COLO829 (cell line): ENCODE data around the gene INTS6L.

Experiments
- DNase-seq: peaks from one replicate; pipeline ENCODE4 v3.0.0; 2012; ENCODE audit warnings: low spot score

Gene INTS6L, protein sequence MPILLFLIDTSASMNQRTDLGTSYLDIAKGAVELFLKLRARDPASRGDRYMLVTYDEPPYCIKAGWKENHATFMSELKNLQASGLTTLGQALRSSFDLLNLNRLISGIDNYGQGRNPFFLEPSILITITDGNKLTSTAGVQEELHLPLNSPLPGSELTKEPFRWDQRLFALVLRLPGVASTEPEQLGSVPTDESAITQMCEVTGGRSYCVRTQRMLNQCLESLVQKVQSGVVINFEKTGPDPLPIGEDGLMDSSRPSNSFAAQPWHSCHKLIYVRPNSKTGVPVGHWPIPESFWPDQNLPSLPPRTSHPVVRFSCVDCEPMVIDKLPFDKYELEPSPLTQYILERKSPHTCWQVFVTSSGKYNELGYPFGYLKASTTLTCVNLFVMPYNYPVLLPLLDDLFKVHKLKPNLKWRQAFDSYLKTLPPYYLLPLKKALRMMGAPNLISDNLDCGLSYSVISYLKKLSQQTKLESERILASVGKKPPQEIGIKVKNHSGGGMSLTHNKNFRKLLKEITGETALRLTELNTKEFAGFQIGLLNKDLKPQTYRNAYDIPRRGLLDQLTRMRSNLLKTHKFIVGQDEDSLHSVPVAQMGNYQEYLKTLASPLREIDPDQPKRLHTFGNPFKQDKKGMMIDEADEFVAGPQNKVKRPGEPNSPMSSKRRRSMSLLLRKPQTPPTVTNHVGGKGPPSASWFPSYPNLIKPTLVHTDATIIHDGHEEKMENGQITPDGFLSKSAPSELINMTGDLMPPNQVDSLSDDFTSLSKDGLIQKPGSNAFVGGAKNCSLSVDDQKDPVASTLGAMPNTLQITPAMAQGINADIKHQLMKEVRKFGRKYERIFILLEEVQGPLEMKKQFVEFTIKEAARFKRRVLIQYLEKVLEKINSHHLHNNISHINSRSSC

DNA sequence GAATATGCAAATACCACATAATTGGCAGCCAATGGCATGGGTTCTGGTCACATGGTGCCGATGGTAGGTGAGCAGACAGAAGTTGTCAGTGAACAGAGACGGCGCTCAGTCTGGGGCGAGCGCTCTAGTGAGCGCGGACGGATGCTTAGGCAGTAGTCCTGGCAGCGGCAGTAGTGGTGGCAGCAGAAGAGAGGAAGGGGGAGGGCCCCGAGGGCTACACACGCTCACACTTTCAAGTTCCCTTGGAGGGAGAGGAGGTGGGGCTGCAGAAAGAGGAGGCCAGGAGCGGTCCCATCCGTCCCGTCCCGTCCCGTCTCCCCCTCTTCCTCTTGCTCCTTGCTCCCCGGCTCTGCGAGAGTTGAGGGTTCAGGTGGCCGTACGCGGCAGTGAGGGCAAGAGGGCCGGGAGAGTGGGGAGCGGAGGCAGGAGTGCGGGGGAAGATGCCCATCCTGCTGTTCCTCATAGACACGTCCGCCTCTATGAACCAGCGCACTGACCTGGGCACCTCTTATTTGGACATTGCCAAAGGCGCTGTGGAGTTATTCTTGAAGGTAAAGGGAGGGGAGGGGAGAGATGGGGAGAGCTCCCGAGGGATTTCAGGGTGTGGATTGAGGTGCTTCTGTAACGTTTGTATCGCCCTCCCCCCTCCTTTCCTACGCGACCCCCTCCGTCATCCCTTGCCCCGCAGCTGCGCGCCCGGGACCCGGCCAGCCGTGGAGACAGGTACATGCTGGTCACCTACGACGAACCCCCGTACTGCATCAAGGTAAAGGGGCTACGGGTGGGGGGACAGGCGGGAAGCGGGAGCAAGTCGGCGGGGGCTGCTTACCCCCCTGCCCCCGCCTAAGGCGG is at the start of gene INTS6L:
Gene INTS6L (plus strand): TSS at position 108 of the 852 bp plus-strand sequence. CDS start 333 bp downstream, at position 441.
- peak; percentile 85 for DNase-seq

DNA sequence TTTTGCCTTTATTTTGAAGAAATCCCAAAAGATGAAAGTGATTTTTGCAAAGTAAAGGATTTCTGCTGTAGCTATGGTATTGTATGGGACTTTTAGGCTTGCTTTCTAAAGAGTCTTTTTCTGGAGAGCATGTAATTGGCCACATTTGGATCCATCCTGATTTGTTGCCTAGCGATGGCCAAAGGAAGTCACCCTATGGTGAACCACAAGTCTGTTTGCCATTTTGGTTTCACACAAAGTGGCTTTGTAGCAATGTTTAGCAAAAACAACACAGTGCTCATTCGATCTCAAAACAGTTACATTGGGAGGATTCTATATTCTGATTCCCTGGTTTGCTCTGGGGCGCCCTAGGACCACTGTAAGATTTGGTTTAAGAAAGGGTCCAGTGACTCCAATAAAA is 44.1 kb upstream of the INTS6L start:
- DNase-seq = no peak

DNA sequence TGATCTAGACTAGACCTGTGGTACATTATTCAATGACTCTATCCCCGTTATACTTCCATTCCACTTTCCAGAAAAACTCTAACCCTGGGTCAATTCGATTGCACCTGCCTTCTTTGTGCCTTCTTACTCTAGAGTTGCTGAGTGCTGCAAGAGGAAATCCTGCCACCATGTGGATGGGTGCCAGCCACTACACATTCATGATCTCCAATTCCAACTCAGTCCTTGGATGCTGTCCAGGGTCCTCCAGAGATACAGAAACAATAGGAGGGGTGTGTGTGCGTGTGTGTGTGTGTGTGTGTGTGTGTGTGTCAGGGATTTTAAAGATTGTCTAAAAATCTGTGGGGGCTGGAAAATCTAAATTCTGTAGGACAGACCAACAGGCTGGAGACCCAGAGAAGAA is 42.9 kb upstream of the INTS6L start:
- peak; percentile 45 for DNase-seq

DNA sequence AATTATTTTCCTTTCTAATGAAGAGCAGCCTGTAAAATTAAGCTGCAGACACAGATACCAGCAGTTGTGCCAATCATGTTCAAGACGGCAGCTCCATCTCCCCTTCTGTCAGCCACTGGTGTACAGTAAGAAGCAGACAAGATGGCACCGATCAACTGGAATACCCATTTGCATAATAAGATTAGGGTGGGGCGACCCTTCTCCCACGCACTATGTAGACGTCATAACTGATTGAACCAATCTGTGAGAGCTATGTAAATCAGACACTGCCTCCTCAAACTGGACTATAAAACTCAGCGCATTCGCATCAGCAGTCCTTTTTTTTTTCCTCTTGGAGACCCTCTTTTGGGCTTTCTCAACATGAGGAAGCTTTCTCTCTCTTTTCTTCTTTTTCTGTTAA is 40.4 kb upstream of the INTS6L start:
- DNase-seq = no peak

DNA sequence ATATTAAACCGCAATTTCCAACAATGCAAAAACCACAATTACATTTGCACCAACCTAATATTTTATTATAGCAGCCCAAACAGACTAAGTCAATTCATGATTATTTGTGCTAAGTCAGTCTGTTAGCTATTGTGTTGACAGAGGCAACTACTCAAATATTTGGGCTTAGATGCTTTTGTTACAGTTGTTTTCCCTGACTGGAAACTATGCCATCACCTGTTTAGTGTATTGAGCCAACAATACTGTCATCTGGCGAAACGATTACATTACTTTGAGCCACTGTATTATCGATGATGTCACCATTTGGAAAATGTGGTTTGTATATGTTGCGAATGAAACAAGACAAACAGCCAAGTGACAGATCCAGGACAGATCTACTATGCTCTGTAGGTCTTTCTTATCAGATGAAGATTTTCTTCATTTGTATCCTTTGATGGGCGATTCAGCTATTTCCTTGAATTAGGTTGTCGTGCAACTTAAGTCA is 38.7 kb upstream of the INTS6L start:
- DNase-seq = no peak

DNA sequence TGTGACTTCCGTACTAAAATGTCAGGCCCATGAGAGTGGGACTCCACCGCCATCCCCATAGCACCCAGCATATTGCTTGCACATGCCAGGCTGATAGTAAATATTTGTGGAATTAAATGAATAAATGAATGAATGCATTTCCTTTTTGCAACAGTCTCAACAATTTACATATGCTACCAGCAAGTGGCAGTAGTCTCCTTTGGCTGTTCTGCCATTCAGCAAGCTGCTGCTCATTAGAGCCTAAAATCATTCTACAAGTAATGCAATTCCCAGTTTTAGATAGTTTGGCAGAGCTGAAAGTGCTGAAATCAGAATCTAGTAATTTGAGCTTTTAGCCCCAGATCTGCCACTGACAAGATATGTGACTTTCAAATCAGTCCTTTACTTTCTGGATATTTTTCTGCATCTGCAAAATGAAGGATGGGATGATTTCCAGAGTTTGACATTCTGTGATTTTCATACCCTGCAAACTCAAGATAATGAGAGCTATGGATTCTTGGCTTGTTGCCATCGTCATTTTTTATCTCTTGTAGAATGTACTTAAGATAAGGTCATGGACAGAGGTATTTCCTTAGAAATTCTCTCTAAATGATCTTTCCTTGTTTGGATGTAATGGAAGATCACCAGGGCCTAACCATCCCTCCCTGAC is 35.7 kb upstream of the INTS6L start:
- peak; percentile 51 for DNase-seq

DNA sequence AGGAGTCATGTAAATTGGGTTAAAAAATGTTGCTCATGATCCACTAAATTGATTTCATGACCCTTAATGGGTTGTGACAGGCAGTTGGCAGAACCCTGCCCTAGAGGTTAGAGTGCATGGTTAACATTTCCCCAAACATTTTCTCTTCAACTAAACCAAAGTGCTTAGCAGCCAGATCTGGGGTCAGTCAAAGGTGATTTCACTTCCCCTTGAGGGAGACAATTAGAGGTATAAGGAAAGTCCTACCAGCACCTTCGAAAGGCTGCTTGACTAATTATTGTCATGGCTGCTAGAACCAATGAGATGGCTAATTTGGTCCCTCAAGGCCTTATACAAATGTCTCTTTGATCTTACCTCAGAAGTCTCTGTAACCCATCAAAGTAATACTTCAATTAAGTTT is 30.9 kb upstream of the INTS6L start:
- no peak for DNase-seq

DNA sequence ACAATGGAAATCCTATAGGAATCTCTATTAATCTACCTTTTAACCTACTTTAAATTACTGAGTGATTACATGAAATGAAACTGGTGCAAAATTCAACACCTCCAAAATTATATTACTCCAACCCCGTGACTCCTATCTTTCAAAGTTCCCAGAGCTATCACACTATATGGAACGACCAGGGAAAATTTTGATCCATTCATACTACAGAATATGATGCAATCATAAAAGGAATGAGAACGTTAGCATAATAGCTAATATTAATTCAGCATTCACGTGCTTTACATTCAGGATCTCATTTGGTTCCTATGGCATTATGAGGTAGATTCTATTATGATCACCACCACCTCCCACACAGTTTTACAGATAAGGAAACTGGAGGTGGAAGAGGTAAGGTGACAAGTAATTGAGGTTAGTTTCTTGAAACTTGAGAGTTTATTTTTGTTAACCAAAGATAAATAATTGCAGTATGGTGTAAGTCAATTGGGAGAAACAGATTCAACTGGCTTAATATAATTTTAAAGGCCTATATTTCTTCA is 29.4 kb upstream of the INTS6L start:
- no peak for DNase-seq

DNA sequence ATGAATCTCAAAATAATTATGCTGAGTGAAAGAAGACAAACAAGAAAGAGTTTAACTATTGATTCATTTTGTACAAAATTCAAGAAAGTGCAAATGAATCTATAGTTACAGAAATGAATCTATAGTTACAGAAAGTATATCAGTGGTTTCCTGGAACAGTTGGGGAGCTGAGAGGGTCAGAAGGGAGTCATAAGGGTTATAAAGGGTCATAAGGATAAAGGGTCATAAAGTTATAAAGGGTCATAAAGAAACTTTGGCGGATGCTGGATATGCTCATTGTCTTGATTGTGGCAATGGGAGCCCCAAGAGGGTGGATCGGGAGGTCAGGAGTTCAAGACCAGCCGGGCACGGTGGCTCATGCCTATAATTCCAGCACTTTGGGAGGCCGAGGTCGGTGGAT is 26.0 kb upstream of the INTS6L start:
- DNase-seq = no peak

DNA sequence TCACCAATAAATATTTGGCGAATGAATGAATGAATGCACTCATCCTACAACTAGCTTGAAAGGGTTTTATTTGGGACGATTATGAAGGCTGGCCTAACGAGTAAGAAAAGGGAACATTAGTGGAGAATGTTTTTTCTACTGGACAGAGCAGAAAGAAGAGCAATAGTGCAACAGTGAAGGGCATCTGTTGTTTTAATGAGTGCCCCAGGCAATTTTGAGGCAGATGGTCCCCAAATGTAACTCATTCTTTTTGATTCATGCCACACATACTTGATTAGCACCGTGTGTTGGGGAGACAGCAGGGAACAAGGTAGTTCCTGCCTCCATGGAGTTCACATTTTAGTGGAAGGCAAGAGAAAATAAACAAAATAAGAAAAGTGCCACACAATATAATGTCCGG is 22.7 kb upstream of the INTS6L start:
- no peak for DNase-seq

DNA sequence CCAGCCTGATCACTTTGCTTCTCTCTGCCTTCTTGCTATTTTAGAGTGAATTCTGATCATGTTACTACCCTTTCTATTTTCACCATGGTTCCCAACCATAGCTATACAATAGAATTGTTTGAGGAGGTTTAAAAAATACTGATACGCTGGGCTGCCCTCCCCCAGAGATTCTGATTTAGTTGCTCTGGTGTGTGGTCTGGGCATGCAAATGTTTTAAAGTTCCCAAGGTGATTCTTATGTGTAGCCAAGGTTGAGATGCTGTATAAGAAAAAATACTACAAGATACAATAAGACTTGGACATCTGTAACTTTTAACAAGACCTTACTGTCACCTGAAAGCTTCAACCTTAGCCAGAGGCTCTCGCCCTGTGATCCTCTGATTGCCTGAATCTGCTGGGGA is 22.2 kb upstream of the INTS6L start:
- DNase-seq = no peak

DNA sequence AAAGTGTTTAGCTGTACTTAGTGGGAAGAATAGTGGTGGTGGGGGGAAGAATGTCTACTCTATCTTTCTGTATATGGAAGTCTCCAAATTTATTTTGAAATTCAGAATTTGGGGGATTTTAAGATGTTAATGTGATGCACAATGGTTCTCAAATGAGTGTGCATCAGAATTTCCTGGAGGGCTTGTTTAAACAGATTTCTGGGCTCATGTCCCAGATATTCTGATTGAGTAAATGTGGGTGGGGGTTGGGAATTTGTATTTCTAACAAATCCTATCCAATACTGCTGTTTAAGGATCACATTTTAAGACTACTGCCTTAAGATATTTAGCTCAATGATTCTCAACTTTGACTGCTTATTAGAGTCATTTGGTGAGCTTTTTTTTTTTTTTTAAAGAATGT is 15.1 kb upstream of the INTS6L start:
- DNase-seq = no peak

DNA sequence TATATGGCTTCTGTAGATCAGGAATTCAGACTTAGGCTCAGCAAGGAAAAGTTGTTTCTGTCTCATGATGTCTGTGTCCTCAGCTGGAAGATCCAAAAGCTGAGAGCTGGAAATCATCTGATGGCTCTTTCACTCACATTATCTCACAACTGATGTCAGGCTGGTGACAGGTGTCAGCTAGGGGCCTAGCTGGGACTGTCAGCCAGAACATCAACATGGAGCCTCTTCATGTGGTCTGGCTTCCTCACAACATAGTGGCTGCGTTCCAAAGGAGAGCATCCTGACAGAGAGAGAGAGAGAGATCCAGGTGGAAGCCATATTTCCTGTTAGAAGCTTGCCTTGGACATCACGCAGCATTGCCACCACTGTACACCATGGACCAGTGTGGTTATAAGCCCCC is 10.6 kb upstream of the INTS6L start:
- DNase-seq = no peak

DNA sequence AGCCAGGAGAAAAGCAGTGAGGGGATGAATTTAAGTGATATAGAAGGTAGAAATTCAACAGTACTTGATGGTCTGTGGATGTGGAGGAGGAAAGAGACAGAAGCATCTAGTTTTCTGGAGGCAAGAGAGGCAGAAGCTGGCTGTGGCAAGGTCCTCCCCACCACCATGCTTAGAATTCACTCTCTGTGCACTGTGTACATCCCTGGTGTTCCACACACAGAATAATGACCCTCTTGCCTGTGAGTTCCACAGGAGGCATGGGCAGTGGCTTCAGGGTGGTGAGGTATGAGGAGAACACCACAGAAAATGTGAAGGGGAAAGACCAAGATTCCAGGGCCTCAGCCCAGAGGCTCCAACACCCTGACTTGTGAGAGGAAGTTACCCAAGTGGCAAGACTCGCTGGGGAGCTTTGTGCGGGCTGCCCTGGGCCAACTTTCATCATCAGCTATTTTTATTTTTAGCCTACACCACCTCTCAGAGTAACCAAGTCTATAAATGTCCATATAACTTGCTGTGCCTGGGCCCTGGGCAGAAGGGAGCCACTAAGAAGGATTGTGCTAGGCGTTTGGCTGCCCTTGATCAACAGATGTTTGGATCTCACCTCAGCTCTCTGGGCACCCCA is 7.8 kb upstream of the INTS6L start:
- DNase-seq = no peak

DNA sequence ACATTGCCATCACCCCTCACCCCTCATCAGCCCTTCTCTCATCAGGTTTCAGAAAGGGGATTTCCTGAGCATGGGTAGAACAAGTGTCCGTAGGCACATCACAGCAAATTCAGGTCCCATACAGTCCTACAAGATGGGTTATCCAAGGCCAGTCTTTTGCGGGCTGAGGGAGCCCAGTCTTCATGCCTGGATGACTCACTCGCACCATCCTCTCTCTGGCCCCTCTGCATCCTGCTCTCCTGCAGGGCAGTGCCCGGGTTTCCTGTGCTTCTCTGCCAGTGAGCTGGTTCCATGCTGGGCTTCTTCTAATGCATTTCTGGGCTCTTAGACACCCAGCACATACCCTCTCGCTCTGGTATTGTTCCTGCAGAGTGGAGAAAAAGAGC is 7.3 kb upstream of the INTS6L start:
- no peak for DNase-seq

DNA sequence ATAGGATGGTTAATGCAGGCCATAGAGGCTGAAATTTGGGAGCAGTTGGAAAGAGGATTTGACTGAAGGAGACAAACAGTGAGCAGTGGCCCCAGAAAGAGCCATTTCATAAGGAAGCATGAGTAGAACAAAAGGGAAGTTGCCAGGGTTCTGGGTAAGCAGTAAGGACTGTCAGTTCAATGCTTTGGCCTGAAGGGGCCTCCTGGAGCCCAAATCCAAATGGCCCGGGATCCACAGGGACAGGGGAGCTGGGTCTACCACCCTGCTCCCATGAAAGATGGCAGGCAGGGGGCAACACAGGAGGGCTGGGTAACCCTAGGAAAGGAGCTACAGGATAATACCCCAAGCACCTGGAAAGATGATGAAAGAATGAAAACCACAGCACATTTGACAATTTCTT is 4.1 kb upstream of the INTS6L start:
- no peak for DNase-seq

DNA sequence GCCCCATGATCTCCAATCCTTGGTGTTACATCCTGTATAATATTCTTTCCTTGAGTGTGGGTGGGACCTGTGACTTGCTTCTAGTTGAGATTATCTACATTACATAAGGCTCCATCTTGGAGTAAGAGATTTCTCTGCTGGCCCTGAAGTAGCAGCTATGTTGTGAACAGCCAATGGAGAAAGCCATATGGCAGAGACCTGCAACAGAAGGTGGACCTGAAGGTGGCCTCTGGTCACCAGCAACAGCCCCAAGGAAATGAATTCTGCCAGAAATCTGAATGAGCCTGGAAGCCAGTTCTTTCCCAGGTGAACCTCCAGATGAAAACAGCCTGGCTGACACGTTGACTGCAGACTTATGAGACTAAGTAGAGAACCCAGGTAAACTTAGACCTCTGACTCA is 2.3 kb upstream of the INTS6L start:
- no peak for DNase-seq

DNA sequence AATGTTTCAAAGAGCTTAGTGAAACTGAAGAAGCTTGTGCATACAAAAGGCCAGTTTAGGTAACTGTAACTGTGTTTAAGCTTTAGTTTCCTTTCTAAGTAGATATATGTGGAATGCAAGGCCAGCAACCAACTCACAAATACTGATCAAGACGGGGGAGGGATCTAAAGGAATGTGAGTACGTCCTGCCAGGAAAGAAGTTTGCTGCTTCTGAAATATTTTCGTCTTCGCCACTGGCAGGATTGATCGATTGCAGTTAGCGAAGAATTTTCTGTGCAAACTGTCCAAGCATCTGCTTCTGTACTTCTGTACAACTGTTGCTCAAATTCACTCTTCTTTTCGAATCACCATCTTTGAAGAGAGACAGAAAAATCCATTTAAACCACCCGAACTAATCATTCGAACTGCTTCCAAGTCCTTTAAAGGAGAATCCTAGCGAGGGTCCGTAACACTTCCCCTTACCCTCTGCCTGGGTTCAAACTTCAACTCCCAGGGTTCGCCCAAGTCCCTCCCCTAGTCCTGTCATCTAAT is 373 bp upstream of the INTS6L start:
- DNase-seq = no peak

DNA sequence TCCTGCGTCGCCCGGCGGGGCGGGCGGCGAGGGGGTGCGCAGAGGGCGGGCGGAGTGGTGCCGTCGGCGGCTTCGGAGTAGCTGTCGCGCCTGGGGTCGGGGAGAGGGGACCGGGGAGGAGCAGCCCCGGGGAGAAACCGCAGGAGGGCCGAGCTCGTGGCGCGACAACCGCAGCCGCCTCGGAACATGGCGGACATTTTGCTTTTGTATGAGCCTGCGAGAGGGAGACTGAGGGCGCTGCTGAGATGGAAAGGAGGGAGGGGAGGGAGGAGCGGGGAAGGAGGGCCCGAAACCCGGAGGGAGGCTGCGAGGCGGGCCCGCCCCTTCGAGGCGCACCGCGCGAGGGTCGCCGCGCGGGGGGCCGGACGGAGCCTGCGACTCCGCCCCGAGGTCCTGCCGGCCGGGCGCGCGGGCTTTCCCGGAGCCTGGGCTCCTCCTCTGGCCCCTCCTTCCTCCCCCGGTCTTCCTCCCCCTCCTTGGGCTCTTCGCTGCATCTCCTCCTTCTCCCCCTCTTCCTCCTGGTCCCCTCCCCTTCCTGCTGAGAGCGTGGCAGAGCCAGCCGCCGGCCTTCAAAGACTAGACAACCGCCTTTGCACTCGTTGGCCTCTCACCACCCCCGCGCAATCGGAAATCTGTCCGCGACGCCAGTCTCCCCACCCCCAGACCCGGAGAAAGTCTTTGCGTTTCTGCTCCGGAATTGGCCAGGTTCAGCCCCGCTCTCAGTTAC is 1.1 kb downstream of the INTS6L start:
- peak; percentile 75 for DNase-seq

DNA sequence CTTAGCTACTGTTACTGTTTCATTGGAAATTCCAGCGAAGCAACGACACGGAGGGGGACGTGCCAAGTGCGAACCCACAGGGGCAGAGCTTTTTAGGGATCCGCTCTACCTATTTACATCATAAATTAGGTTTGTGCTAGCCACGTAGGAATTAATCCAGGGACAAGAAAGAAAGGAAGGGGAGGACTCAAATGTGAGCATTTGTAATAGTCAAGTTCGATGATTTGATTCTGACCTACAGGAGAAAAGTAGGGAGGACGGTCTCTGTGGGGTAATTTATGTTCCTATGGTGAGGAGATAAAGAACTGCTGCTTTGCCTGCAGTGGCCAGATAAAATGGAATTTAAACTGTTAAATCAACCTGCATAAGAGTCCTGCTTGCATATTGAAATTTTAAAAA is 1.7 kb downstream of the INTS6L start:
- DNase-seq = no peak
